Urinary bladder (tissue), 4 donors: ENCODE results near the gene ITPRIPL1. TPM values are rescaled to one million over a fixed set of nuclear protein-coding genes. Genes with fewer than 3 reads are reported as not detected.
A peak's percentile ranks its signal among the peaks of the same experiment; 100 is the strongest.

ENCODE experiments used
- DNase-seq: peaks from one replicate; pipeline ENCODE4 v3.0.0-alpha.2; 2015; ENCODE audit errors: extremely low spot score
- H3K27ac ChIP-seq: one replicate; pipeline ENCODE4 v1.5.1; 2013; ENCODE audit warnings: low read depth, mild to moderate bottlenecking, moderate library complexity
- H3K36me3 ChIP-seq: one replicate; pipeline ENCODE4 v1.6.1; 2013; ENCODE audit warnings: mild to moderate bottlenecking, moderate library complexity; ENCODE audit not compliant: insufficient read depth
- H3K4me1 ChIP-seq: one replicate; pipeline ENCODE4 v1.6.1; 2013; ENCODE audit warnings: mild to moderate bottlenecking, moderate library complexity; ENCODE audit not compliant: insufficient read depth
- H3K4me3 ChIP-seq: one replicate; pipeline ENCODE4 v1.5.1; 2013; ENCODE audit warnings: low read depth, low read length
- WGBS: extraction: QIAGEN DNeasy Blood & Tissue Kit; methylation state at CpG from one replicate; pipeline ENCODE4 v1.1.7; 2013; 5-methylcytosine and 5-hydroxymethylcytosine counted together
- polyA plus RNA-seq: library from polyadenylated mRNA; stranded (reverse); fragments of 200-250 nt; gene quantifications from one replicate; pipeline ENCODE4 v1.2.3, GENCODE V29; 2013
- total RNA-seq: library from RNA; depleted of rRNA; stranded (reverse); fragments of >200 nt; gene quantifications from one replicate; pipeline ENCODE4 v1.2.3, GENCODE V29; 2014
- donor health status: healthy with polysubstance abuse.
- donor health status: healthy.

ITPRIPL1 gene
- total and polyA plus RNA-seq, 2 donors: 0.99 to 3.3 TPM

- no peak for DNase-seq
- no peaks in the 10 kb centered on the region for H3K36me3 ChIP-seq
- no peak overlapping the region for H3K4me3 ChIP-seq
- H3K4me1 ChIP-seq: no peaks in the 10 kb centered on the region
- 95% methylated on average over 6 of the region's 6 CpGs for WGBS
- H3K27ac ChIP-seq: no peak overlapping the region
Observed at GRCh38 chr2:96329874-96330273, 4.8 kb downstream of the ITPRIPL1 start.

DNA sequence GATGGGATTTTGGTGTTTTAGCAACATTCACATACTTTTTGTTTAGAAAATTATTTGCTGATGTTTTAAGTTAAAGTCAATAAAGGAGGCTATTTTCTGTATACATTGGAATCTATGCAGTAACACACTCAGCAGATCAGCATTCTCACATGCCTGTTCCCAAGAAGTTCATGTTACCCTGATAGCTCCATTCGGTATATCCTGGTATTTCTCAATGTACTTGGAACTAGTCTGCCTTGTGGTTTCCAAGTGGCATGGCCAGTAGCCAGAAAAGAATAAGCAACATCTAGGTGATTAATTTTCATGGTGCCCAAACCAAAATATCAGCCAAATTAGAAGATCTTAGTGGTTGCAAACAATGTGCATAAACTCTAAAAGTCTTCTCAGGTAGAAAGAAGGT lies 5.3 kb downstream of the ITPRIPL1 start:
- Histone ChIP-seq H3K4me3 (no peak overlapping the region), H3K4me1 (no peaks in the 10 kb centered on the region), H3K27ac (no peak overlapping the region), H3K36me3 (no peaks in the 10 kb centered on the region)
- WGBS: 62% methylated on average over 1 of the region's 1 CpG
- DNase-seq: no peak

GRCh38 chr2:96333708-96334107 lies 8.6 kb downstream of the ITPRIPL1 start:
- no peaks in the 10 kb centered on the region for H3K36me3 ChIP-seq
- no peak for DNase-seq
- H3K4me1 ChIP-seq: no peaks in the 10 kb centered on the region
- no peak overlapping the region for H3K27ac ChIP-seq
- H3K4me3 ChIP-seq: no peak overlapping the region
- WGBS: 93% methylated on average over 3 of the region's 3 CpGs

DNA sequence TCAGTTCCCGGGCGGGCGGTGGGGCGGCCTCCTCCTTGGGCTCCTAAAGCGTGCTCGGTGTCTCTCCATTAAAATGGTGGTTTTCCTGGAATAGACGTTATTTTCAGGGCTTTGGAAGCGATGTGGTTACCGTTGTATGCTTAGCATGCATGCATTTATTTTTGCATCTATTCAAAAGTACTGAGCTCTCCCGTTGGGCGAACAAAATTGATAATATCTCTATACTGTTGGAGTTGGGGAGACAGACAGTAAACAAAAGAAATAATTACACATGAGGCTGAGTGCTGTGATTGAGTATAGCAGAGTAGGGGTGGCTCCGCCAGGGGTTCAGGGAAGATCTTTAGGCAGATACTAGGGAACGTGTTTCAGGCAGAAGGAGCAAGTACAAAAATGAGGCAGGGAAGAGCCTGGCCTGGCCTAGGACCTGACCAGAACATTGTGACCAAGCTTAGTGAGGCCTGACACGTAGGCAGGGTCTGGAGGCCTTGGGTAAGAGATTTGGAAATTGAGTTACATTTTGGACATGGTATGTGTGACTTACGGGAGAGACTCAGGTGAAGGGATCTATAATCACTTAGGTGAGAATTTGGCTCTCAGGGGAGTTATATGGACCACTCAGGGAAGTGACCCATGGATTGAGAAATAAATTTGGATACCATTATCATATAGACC lies 11.1 kb downstream of the ITPRIPL1 start:
- no peak for DNase-seq
- H3K36me3 ChIP-seq: no peaks in the 10 kb centered on the region
- H3K4me1 ChIP-seq: no peaks in the 10 kb centered on the region
- 10% methylated on average over 15 of the region's 15 CpGs for WGBS
- H3K27ac ChIP-seq: no peak overlapping the region
- H3K4me3 ChIP-seq: peak overlapping the region; percentile 62

- no peaks in the 10 kb centered on the region for H3K4me1 ChIP-seq
- WGBS: 88% methylated on average over 3 of the region's 3 CpGs
- no peak overlapping the region for H3K4me3 ChIP-seq
- no peak overlapping the region for H3K27ac ChIP-seq
- H3K36me3 ChIP-seq: no peaks in the 10 kb centered on the region
- no peak for DNase-seq
Observed at GRCh38 chr2:96336873-96337272, 11.8 kb downstream of the ITPRIPL1 start.

- Histone ChIP-seq H3K36me3 (no peaks in the 10 kb centered on the region), H3K4me1 (no peaks in the 10 kb centered on the region), H3K27ac (no peak overlapping the region), H3K4me3 (no peak overlapping the region)
- WGBS: 90% methylated on average over 9 of the region's 9 CpGs
- DNase-seq: no peak
Observed at GRCh38 chr2:96340493-96341414, 15.6 kb downstream of the ITPRIPL1 start.

DNA sequence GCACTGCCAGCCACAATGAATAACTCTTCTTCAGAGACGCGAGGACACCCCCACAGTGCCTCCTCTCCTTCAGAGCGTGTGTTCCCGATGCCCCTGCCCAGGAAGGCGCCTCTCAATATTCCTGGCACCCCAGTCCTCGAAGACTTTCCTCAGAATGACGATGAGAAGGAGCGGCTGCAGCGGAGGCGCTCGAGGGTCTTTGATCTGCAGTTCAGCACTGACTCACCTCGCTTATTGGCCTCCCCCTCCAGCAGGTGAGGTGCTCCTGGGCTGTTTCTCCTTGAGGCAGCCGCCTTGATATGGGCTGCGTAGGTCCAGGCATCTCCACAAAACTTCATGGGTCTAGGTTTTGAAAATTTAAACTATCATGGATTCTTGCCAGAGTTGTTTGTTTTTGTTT lies 16.5 kb downstream of the ITPRIPL1 start:
- H3K36me3 ChIP-seq: no peaks in the 10 kb centered on the region
- H3K4me3 ChIP-seq: no peak overlapping the region
- whole genome bisulfite sequencing: 96% methylated on average over 14 of the region's 14 CpGs
- no peaks in the 10 kb centered on the region for H3K4me1 ChIP-seq
- no peak for DNase-seq
- H3K27ac ChIP-seq: no peak overlapping the region

DNA sequence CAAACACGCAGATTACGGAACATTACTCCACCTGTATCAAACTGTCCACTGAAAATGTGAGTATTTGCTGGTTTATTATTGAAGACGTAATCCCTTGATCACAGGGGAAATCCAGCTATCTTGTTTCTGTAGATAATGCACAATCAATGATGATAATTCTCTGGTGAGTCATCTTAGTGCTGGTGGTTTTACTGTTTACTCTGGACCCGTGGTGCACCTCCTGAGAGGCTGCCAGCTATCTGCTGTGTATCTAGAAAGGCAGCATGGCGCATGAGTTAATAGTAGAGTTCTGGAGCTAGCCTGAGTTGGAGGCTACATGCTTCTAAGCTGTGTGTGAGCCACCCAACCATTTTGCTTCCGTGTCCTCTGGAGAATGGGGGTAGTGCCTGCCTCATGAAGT lies 17.0 kb downstream of the ITPRIPL1 start:
- H3K36me3 ChIP-seq: no peaks in the 10 kb centered on the region
- no peak for DNase-seq
- WGBS: 76% methylated on average over 6 of the region's 6 CpGs
- no peak overlapping the region for H3K4me3 ChIP-seq
- no peak overlapping the region for H3K27ac ChIP-seq
- no peaks in the 10 kb centered on the region for H3K4me1 ChIP-seq

DNA sequence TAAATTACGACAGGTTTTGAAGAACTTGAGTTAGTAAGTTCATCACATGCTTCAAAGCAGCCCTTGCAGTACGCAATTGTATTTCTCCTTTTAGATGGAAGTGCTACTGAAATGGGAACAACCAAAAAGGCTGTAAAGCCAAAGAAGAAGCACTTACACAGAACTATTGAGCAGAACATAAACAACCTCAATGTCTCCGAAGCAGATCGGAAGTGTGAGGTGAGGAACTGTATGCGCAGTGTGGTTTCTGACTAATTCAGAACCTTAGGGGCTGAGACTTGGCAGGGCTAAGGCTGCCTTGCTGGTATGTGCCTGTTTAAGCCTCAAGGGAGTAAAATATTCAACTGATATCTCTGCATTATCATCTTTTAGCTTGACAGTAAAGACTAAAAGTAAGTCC lies 18.9 kb downstream of the ITPRIPL1 start:
- 91% methylated on average over 5 of the region's 5 CpGs for WGBS
- H3K4me1 ChIP-seq: no peaks in the 10 kb centered on the region
- H3K36me3 ChIP-seq: no peaks in the 10 kb centered on the region
- DNase-seq: no peak
- H3K27ac ChIP-seq: no peak overlapping the region
- H3K4me3 ChIP-seq: no peak overlapping the region

- H3K36me3 ChIP-seq: no peaks in the 10 kb centered on the region
- H3K4me3 ChIP-seq: no peak overlapping the region
- WGBS: 83% methylated on average over 4 of the region's 4 CpGs
- H3K4me1 ChIP-seq: no peaks in the 10 kb centered on the region
- no peak overlapping the region for H3K27ac ChIP-seq
- no peak for DNase-seq
Observed at GRCh38 chr2:96345438-96345837, 20.3 kb downstream of the ITPRIPL1 start.

GRCh38 chr2:96345868-96346462 lies 20.8 kb downstream of the ITPRIPL1 start:
- WGBS: 95% methylated on average over 6 of the region's 6 CpGs
- H3K36me3 ChIP-seq: no peaks in the 10 kb centered on the region
- DNase-seq: no peak

GRCh38 chr2:96347395-96347794 lies 22.3 kb downstream of the ITPRIPL1 start:
- no peak overlapping the region for H3K27ac ChIP-seq
- WGBS: 93% methylated on average over 1 of the region's 1 CpG

More at GRCh38 chr2:96345868-96346462, 20.8 kb downstream of the ITPRIPL1 start:
- Histone ChIP-seq H3K27ac (no peak overlapping the region), H3K4me1 (no peaks in the 10 kb centered on the region), H3K4me3 (no peak overlapping the region)

DNA sequence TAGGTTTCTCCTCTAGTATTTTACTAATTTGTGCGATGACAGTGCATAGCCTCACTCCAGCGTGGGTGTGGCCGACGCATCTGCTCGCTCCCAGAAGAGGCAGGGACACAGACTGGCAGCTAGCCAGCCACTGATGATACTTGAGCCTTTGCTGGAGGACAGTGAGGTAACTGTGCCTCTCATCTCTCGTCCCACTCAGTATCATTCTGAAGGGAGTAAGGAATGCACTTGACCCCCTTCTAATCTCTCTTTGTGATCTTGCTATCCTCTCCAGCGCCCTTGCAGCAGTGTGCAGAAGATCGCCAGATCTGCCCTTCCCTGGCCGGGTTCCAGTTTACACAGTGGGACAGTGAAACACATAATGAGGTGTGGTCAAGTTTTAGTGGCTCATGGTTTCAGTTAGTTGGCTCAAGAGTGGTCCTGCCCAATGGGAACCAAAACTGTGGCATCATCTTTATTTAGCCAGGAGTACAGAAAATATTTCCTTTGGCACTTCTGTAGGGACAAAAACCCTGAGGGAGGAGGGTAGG lies 28.0 kb downstream of the ITPRIPL1 start:
- WGBS: 61% methylated on average over 9 of the region's 9 CpGs
- no peak overlapping the region for H3K27ac ChIP-seq

More at GRCh38 chr2:96347395-96347794, 22.3 kb downstream of the ITPRIPL1 start:
- H3K36me3 ChIP-seq: no peaks in the 10 kb centered on the region
- H3K4me1 ChIP-seq: no peaks in the 10 kb centered on the region
- H3K4me3 ChIP-seq: no peak overlapping the region
- DNase-seq: no peak

More for the DNA sequence above, 28.0 kb downstream of the ITPRIPL1 start:
- Histone ChIP-seq H3K4me1 (no peaks in the 10 kb centered on the region), H3K4me3 (no peak overlapping the region), H3K36me3 (no peaks in the 10 kb centered on the region)
- no peak for DNase-seq
